Prostate gland (tissue), 2 donors: ENCODE results near the gene SIGLEC6.

ENCODE experiments used
- POLR2A ChIP-seq: fragments of 450-650 bp; IDR thresholded peaks from one replicate; pipeline ENCODE4 v1.6.1; 2016; ENCODE audit warnings: antibody characterized with exemption, mild to moderate bottlenecking
- POLR2AphosphoS5 ChIP-seq: sonication (generic); formaldehyde crosslinking; IDR thresholded peaks from one replicate; pipeline ENCODE4 v1.6.1; 2017; ENCODE audit warnings: antibody characterized with exemption
- TF ChIP-seq, protein P1 (sequence below), 4 experiments: fragments of 200-600 bp in 2 of 4; fragments of 450-650 bp in 2 of 4; sonication (generic) in 2 of 4; IDR thresholded peaks; 1 replicate in 3 of 4; 2 replicates in 1 of 4; pipeline ENCODE4 v1.5.1; 2016 to 2019; ENCODE audit warnings: antibody characterized with exemption in 4 of 4, mild to moderate bottlenecking in 2 of 4, moderate library complexity in 2 of 4

DNA sequence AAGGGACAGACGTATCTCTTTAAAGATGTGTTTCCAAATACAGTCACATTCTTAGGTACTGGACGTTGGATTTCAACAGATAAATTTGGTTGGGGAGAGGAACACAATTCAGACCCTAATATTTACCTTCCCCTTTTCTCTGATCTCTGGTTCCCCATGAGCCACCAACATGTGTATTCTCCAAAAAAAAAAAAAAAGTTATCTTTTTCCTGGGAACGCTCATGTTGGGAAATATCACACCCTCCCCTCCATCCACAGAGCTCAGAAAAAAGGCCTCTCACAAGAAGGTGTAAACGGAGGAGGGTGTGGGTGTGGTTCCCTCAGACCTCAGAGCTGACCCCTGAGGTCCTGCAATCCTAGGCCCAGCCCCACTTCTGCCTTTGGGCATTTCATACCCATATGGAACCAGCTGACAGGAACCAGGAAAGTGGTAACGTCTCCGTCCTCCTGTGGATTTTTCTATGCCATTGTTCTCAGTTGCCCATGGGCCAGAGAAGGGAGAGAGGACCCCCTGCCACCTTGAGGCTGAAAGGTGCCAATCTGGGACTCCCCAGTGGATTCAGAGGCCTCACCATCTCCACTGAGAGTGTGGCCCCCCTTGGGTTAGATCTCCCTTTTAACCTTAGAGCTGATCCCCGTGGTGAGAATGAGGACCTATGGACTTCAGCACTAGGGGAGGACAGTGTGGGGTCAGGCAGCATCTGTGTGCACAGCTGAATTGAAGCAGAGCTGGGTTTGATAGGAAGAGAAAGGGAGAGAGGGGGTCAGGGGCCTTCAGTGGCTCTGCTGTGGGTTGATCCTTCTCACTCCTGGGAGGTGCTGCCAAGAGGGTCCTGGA is 21.4 kb downstream of the SIGLEC6 start:
- TF ChIP-seq, protein P1, sequence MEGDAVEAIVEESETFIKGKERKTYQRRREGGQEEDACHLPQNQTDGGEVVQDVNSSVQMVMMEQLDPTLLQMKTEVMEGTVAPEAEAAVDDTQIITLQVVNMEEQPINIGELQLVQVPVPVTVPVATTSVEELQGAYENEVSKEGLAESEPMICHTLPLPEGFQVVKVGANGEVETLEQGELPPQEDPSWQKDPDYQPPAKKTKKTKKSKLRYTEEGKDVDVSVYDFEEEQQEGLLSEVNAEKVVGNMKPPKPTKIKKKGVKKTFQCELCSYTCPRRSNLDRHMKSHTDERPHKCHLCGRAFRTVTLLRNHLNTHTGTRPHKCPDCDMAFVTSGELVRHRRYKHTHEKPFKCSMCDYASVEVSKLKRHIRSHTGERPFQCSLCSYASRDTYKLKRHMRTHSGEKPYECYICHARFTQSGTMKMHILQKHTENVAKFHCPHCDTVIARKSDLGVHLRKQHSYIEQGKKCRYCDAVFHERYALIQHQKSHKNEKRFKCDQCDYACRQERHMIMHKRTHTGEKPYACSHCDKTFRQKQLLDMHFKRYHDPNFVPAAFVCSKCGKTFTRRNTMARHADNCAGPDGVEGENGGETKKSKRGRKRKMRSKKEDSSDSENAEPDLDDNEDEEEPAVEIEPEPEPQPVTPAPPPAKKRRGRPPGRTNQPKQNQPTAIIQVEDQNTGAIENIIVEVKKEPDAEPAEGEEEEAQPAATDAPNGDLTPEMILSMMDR (IDR thresholded peaks at IDR 0.05): no peak
- TF ChIP-seq POLR2A (no peak), POLR2AphosphoS5 (no peak)
